Keratinocyte (primary cell): ENCODE results near the gene GATAD1. TPM values are rescaled to one million over a fixed set of nuclear protein-coding genes. Genes with fewer than 3 reads are reported as not detected.

ENCODE experiments used
- DNase-seq: peaks from one replicate; pipeline ENCODE4 v3.0.0-alpha.2; 2011; ENCODE audit warnings: low read depth, missing footprints, low spot score
- FAIRE-seq: peaks from 2 replicates; lab custom pipeline; 2011; peaks lifted over from hg19 to GRCh38; lab: Jason Lieb, UNC
- H2AFZ ChIP-seq: 2 replicates; pipeline ENCODE4 v1.6.0; 2012; ENCODE audit warnings: low read length, control low read depth, inconsistent platforms; ENCODE audit not compliant: control insufficient read depth
- H3K27ac ChIP-seq: 2 replicates; pipeline ENCODE4 v1.5.1; 2011; ENCODE audit warnings: low read length; ENCODE audit not compliant: control insufficient read depth, insufficient read depth
- H3K27me3 ChIP-seq: 3 replicates; pipeline ENCODE4 v1.6.0; 2011; ENCODE audit warnings: low read length; ENCODE audit not compliant: control insufficient read depth, insufficient read depth; ENCODE audit errors: extremely low read depth
- H3K36me3 ChIP-seq, 2 experiments: 2 replicates in 1 of 2; 3 replicates in 1 of 2; pipeline ENCODE4 v1.5.1; 2011; ENCODE audit warnings: low read length in 2 of 2, mild to moderate bottlenecking in 1 of 2; ENCODE audit not compliant: control insufficient read depth in 2 of 2, insufficient read depth in 2 of 2; ENCODE audit errors: extremely low read depth in 1 of 2
- H3K4me1 ChIP-seq: 3 replicates; pipeline ENCODE4 v1.5.1; 2011; ENCODE audit warnings: low read length; ENCODE audit not compliant: control insufficient read depth, insufficient read depth; ENCODE audit errors: extremely low read depth
- H3K4me2 ChIP-seq: 3 replicates; pipeline ENCODE4 v1.6.0; 2011; ENCODE audit warnings: low read depth, low read length; ENCODE audit not compliant: control insufficient read depth, insufficient read depth; ENCODE audit errors: extremely low read depth
- H3K4me3 ChIP-seq, 3 experiments: fragments of 200-600 bp in 1 of 3; sonication (generic) in 1 of 3; 2 replicates in 2 of 3; 3 replicates in 1 of 3; pipeline ENCODE4 v1.5.1; 2011 to 2016; ENCODE audit warnings: low read length in 3 of 3, mild to moderate bottlenecking in 3 of 3, control low read depth in 2 of 3, inconsistent platforms in 1 of 3, low read depth in 1 of 3, mixed read lengths in 1 of 3, mixed run types in 1 of 3, moderate library complexity in 1 of 3; ENCODE audit not compliant: control insufficient read depth in 2 of 3, insufficient read depth in 2 of 3; ENCODE audit errors: extremely low read depth in 1 of 3
- H3K79me2 ChIP-seq: 2 replicates; pipeline ENCODE4 v1.6.0; 2012; ENCODE audit warnings: low read length; ENCODE audit not compliant: control insufficient read depth, insufficient read depth
- H3K9ac ChIP-seq: 3 replicates; pipeline ENCODE4 v1.6.0; 2011; ENCODE audit warnings: low read length; ENCODE audit not compliant: control insufficient read depth, insufficient read depth; ENCODE audit errors: extremely low read depth
- H3K9me1 ChIP-seq: 3 replicates; pipeline ENCODE4 v1.6.0; 2011; ENCODE audit warnings: low read length; ENCODE audit not compliant: control insufficient read depth, insufficient read depth; ENCODE audit errors: extremely low read depth
- H3K9me3 ChIP-seq: 2 replicates; pipeline ENCODE4 v1.5.1; 2012; ENCODE audit warnings: low read depth, low read length; ENCODE audit not compliant: control insufficient read depth
- H4K20me1 ChIP-seq: 3 replicates; pipeline ENCODE4 v1.6.0; 2011; ENCODE audit warnings: low read length; ENCODE audit not compliant: control insufficient read depth, insufficient read depth; ENCODE audit errors: extremely low read depth
- EZH2 ChIP-seq: IDR thresholded peaks from one replicate; pipeline ENCODE4 v1.6.1; 2012; ENCODE audit warnings: inconsistent platforms, mild to moderate bottlenecking, low read length, moderate library complexity
- dilution Hi-C: fragments of 300-500 bp; cut with MboI; formaldehyde crosslinking; loops from one replicate; pipeline ENCODE4 v1.7.0; 2020; ENCODE audit warnings: low sequenced_read_pairs; ENCODE audit not compliant: extremely low pct_ligation_motif_present
- polyA plus RNA-seq, 5 experiments: library from polyadenylated mRNA; depleted of rRNA in 3 of 5; stranded (reverse) in 3 of 5; stranded (forward) in 1 of 5; unstranded in 1 of 5; fragments of >200 nt; gene quantifications; 1 replicate in 1 of 5; 2 replicates in 3 of 5; 3 replicates in 1 of 5; pipeline versions ENCODE4 v1.2.1 to v1.2.3, GENCODE V29; 2011 to 2012; ENCODE audit warnings: missing spikeins in 2 of 5, low read depth in 1 of 5, low replicate concordance in 1 of 5
- TF ChIP-seq, protein P1 (sequence below), 3 experiments: IDR thresholded peaks in 1 of 3; conservative IDR thresholded peaks in 1 of 3; optimal IDR thresholded peaks in 1 of 3; 2 replicates in 2 of 3; 3 replicates in 1 of 3; pipeline versions ENCODE3 to v1.5.1; 2011; ENCODE audit warnings: low read length in 3 of 3, mild to moderate bottlenecking in 3 of 3, moderate library complexity in 2 of 3, control low read depth in 1 of 3, inconsistent platforms in 1 of 3; ENCODE audit not compliant: insufficient read depth in 2 of 3; ENCODE audit errors: extremely low read depth in 1 of 3

GATAD1 gene
- polyA plus RNA-seq, 1 donor (not counting 4 experiments of a cell fraction or from before 2014, with no cell fraction given) = 16.5 TPM

GRCh38 chr7:92413550-92413949, 33.7 kb upstream of the GATAD1 start:
- Histone ChIP-seq H3K4me3 (no peak overlapping the region), H3K9me1 (no peaks in the 10 kb centered on the region), H3K79me2 (no peaks in the 10 kb centered on the region), H4K20me1 (no peaks in the 10 kb centered on the region), H3K27ac (no peak overlapping the region), H2AFZ (no peak overlapping the region), H3K27me3 (peaks cover 10% of the 10 kb centered on the region), H3K36me3 (no peaks in the 10 kb centered on the region), H3K9me3 (no peaks in the 10 kb centered on the region), H3K9ac (no peak overlapping the region), H3K4me1 (no peaks in the 10 kb centered on the region), H3K4me2 (no peak overlapping the region)
- dilution Hi-C loops = no loop called here
- no peak for FAIRE-seq
- TF ChIP-seq EZH2 = no peak
- DNase-seq = no peak

- TF ChIP-seq EZH2 = no peak
- TF ChIP-seq, protein P1, sequence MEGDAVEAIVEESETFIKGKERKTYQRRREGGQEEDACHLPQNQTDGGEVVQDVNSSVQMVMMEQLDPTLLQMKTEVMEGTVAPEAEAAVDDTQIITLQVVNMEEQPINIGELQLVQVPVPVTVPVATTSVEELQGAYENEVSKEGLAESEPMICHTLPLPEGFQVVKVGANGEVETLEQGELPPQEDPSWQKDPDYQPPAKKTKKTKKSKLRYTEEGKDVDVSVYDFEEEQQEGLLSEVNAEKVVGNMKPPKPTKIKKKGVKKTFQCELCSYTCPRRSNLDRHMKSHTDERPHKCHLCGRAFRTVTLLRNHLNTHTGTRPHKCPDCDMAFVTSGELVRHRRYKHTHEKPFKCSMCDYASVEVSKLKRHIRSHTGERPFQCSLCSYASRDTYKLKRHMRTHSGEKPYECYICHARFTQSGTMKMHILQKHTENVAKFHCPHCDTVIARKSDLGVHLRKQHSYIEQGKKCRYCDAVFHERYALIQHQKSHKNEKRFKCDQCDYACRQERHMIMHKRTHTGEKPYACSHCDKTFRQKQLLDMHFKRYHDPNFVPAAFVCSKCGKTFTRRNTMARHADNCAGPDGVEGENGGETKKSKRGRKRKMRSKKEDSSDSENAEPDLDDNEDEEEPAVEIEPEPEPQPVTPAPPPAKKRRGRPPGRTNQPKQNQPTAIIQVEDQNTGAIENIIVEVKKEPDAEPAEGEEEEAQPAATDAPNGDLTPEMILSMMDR (optimal IDR thresholded peaks at IDR 0.05 in 1 of 3, IDR thresholded peaks at IDR 0.05 in 1 of 3, conservative IDR thresholded peaks at IDR 0.05 in 1 of 3; ENCODE audit: extremely low read depth in 1 of 3, insufficient read depth in 2 of 3, low read length in 3 of 3) = no peak
- H3K9me1 ChIP-seq = no peaks in the 10 kb centered on the region
- dilution Hi-C loops = no loop called here
- no peaks in the 10 kb centered on the region for H3K4me1 ChIP-seq
- no peak overlapping the region for H2AFZ ChIP-seq
- no peaks in the 10 kb centered on the region for H3K36me3 ChIP-seq
- H3K9ac ChIP-seq = no peak overlapping the region
- H3K27me3 ChIP-seq = peaks cover 10% of the 10 kb centered on the region
- no peaks in the 10 kb centered on the region for H3K79me2 ChIP-seq
- FAIRE-seq (no peak), DNase-seq (no peak)
- H3K27ac ChIP-seq = no peak overlapping the region
- H3K9me3 ChIP-seq = no peaks in the 10 kb centered on the region
- no peak overlapping the region for H3K4me3 ChIP-seq
- no peak overlapping the region for H3K4me2 ChIP-seq
- H4K20me1 ChIP-seq = no peaks in the 10 kb centered on the region
Observed at GRCh38 chr7:92415225-92415624, 32.1 kb upstream of the GATAD1 start.

DNA sequence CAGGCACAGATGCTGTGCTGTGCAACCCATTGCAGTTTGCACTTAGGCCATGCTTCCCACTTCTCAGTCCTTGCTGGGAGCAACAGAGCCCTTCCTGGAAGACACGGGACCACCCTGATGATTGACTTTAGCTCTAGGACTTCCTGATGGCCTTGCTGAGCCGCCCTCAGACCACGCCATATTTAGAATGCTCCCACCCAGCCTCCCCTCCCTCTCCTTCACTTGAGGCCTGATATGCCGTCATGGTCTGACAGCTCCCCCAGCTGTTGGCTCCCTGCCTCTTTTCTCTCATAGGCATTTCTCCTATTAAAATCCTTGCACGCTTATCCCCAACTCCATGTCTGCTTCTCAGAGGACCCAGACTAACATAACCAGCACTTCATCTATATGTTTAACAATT, 29.4 kb upstream of the GATAD1 start:
- Histone ChIP-seq H3K4me1 (no peaks in the 10 kb centered on the region), H2AFZ (no peak overlapping the region), H3K79me2 (no peaks in the 10 kb centered on the region), H3K27me3 (peaks cover 8% of the 10 kb centered on the region), H3K9me1 (no peaks in the 10 kb centered on the region), H3K4me3 (no peak overlapping the region), H3K9ac (no peak overlapping the region), H3K9me3 (no peaks in the 10 kb centered on the region), H4K20me1 (no peaks in the 10 kb centered on the region), H3K4me2 (no peak overlapping the region), H3K27ac (no peak overlapping the region), H3K36me3 (no peaks in the 10 kb centered on the region)
- TF ChIP-seq, protein P1 (optimal IDR thresholded peaks at IDR 0.05 in 1 of 3, IDR thresholded peaks at IDR 0.05 in 1 of 3, conservative IDR thresholded peaks at IDR 0.05 in 1 of 3; ENCODE audit: extremely low read depth in 1 of 3, insufficient read depth in 2 of 3, low read length in 3 of 3) = no peak
- TF ChIP-seq EZH2 = no peak
- no peak for DNase-seq
- FAIRE-seq = no peak
- dilution Hi-C loops = no loop called here
